Stimulated activated CD4-positive, alpha-beta T cell treated with anti-CD3 and anti-CD28 coated beads, Interleukin-1b, Interleukin-23, amount 100 ng/mL, for 1 hour (primary cell): ENCODE measurements around the gene MOCS3.

Experiments
- DNase-seq, 2 donors: peaks; one replicate each; pipeline ENCODE4 v3.0.0-alpha.2; 2020; ENCODE audit warnings: low read depth in 2 of 2

Gene MOCS3

GRCh38 chr20:50958615-50959542 is at the start of gene MOCS3:
MOCS3 (plus strand) TSS chr20:50958818; CDS start chr20:50958843, 25 bp downstream.
- DNase-seq = peak in 1 of 2 donors; percentile 37

GRCh38 chr20:50909413-50909812 is 49.2 kb upstream of the MOCS3 start:
- no peak for DNase-seq

GRCh38 chr20:50911030-50911429 is 47.6 kb upstream of the MOCS3 start:
- DNase-seq = no peak

GRCh38 chr20:50911716-50912115 is 46.9 kb upstream of the MOCS3 start:
- DNase-seq = no peak

GRCh38 chr20:50913690-50914375 is 44.8 kb upstream of the MOCS3 start:
- DNase-seq = no peak

GRCh38 chr20:50915424-50915823 is 43.2 kb upstream of the MOCS3 start:
- DNase-seq = no peak

- DNase-seq = no peak
These were observed 42.4 kb upstream of the MOCS3 start for GRCh38 chr20:50916257-50916656.

GRCh38 chr20:50916934-50917333 is 41.7 kb upstream of the MOCS3 start:
- no peak for DNase-seq

- no peak for DNase-seq
These were observed 40.2 kb upstream of the MOCS3 start for GRCh38 chr20:50918403-50918802.

GRCh38 chr20:50919567-50919966 is 39.1 kb upstream of the MOCS3 start:
- no peak for DNase-seq

- no peak for DNase-seq
These were observed 37.6 kb upstream of the MOCS3 start for GRCh38 chr20:50920997-50921396.

- no peak for DNase-seq
These were observed 36.7 kb upstream of the MOCS3 start for GRCh38 chr20:50921803-50922501.

GRCh38 chr20:50924261-50924920 is 34.2 kb upstream of the MOCS3 start:
- no peak for DNase-seq

GRCh38 chr20:50926530-50926929 is 32.1 kb upstream of the MOCS3 start:
- DNase-seq = no peak

GRCh38 chr20:50928469-50928868 is 30.1 kb upstream of the MOCS3 start:
- DNase-seq = no peak

- DNase-seq = peak; percentile 81 to 86
These were observed 29.1 kb upstream of the MOCS3 start for GRCh38 chr20:50929299-50930138.

GRCh38 chr20:50930139-50930975 is 28.3 kb upstream of the MOCS3 start:
- no peak for DNase-seq

GRCh38 chr20:50930976-50931305 is 27.7 kb upstream of the MOCS3 start:
- DNase-seq = no peak

GRCh38 chr20:50931306-50932015 is 27.2 kb upstream of the MOCS3 start, which contains the start of gene ADNP:
ADNP (minus strand) TSS chr20:50931437; CDS start chr20:50903996, 27,441 bp downstream.
- peak; percentile 60 to 71 for DNase-seq
